Prostate gland (tissue), 2 donors: ENCODE results near the gene TEKT3.

Experiments used
- CTCF ChIP-seq, 4 experiments: fragments of 200-600 bp in 2 of 4; fragments of 450-650 bp in 2 of 4; sonication (generic) in 2 of 4; IDR thresholded peaks; 1 replicate in 3 of 4; 2 replicates in 1 of 4; pipeline ENCODE4 v1.5.1; 2016 to 2019; ENCODE audit warnings: antibody characterized with exemption in 4 of 4, mild to moderate bottlenecking in 2 of 4, moderate library complexity in 2 of 4
- POLR2AphosphoS5 ChIP-seq: sonication (generic); formaldehyde crosslinking; IDR thresholded peaks from one replicate; pipeline ENCODE4 v1.6.1; 2017; ENCODE audit warnings: antibody characterized with exemption

GRCh38 chr17:15363702-15364101 is 22.3 kb upstream of the TEKT3 start:
- TF ChIP-seq POLR2AphosphoS5: no peak
- no peak for TF ChIP-seq CTCF (IDR thresholded peaks at IDR 0.05)
